ENCODE data around the gene CCDC82. TPM values are rescaled to one million over a fixed set of nuclear protein-coding genes. Genes with fewer than 3 reads are reported as not detected.

CCDC82 gene
- polyA plus RNA-seq, 1 experiment = 4.6 TPM

GRCh38 chr11:96314326-96315020 is 75.2 kb downstream of the CCDC82 start:
- POLR2A ChIA-PET = no interaction called here
- TF ChIP-seq, protein P1, sequence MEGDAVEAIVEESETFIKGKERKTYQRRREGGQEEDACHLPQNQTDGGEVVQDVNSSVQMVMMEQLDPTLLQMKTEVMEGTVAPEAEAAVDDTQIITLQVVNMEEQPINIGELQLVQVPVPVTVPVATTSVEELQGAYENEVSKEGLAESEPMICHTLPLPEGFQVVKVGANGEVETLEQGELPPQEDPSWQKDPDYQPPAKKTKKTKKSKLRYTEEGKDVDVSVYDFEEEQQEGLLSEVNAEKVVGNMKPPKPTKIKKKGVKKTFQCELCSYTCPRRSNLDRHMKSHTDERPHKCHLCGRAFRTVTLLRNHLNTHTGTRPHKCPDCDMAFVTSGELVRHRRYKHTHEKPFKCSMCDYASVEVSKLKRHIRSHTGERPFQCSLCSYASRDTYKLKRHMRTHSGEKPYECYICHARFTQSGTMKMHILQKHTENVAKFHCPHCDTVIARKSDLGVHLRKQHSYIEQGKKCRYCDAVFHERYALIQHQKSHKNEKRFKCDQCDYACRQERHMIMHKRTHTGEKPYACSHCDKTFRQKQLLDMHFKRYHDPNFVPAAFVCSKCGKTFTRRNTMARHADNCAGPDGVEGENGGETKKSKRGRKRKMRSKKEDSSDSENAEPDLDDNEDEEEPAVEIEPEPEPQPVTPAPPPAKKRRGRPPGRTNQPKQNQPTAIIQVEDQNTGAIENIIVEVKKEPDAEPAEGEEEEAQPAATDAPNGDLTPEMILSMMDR (IDR thresholded peaks at IDR 0.05; ENCODE audit: insufficient read depth, low read depth, low read length) = no peak
- DNase-seq (ENCODE audit: low read depth) = no peak
- Histone ChIP-seq H3K36me3 (ENCODE audit: control insufficient read depth, insufficient read depth, low read length) (no peaks in the 10 kb centered on the region), H3K27me3 (ENCODE audit: control insufficient read depth, insufficient read depth, low read length) (no peaks in the 10 kb centered on the region), H3K4me3 (ENCODE audit: low read depth, low read length) (no peak overlapping the region)
- CTCF ChIA-PET = no interaction called here

GRCh38 chr11:96313163-96313562 is 76.5 kb downstream of the CCDC82 start:
- Histone ChIP-seq H3K4me3 (ENCODE audit: low read depth, low read length) (no peak overlapping the region), H3K27me3 (ENCODE audit: control insufficient read depth, insufficient read depth, low read length) (no peaks in the 10 kb centered on the region), H3K36me3 (ENCODE audit: control insufficient read depth, insufficient read depth, low read length) (no peaks in the 10 kb centered on the region)
- CTCF ChIA-PET = interaction anchor here (2.9 kb wide), 1 partner anchor 29 kb away, joined by 18 read pairs; the partner anchor contains the start of gene MAML2
- DNase-seq (ENCODE audit: low read depth) = no peak
- TF ChIP-seq, protein P1 (IDR thresholded peaks at IDR 0.05; ENCODE audit: insufficient read depth, low read depth, low read length) = no peak
- POLR2A ChIA-PET = no interaction called here

DNA sequence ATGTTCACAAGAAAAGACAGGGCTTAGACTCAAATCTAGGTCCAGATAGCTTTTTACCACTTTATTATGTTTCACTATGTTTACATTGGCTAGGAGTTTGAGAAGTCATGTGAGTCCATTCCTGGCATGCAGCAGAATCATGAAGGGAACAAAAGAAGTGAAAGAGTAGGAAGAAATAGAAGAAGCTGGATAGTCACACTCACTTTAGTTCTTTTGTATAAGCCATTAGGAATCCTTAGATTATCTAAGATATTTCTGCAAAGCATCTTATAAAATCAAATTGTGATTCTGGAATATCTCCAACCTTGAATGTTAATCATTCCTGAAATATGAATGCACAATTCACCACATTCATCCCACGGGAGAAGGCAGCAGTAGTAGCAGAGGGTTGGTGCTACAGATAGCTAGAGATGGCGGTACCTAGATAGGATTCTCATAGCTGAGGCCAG is 78.6 kb downstream of the CCDC82 start:
- H3K36me3 ChIP-seq (ENCODE audit: control insufficient read depth, insufficient read depth, low read length) = no peaks in the 10 kb centered on the region
- ChIA-PET CTCF (interaction anchor here (1.1 to 2.9 kb wide), 3 partner anchors 27 to 48 kb away, joined by 3 to 18 read pairs (median 4); partner anchors contain the start of gene MAML2), POLR2A (no interaction called here)
- TF ChIP-seq, protein P1 (IDR thresholded peaks at IDR 0.05; ENCODE audit: insufficient read depth, low read depth, low read length) = no peak
- no peak for DNase-seq (ENCODE audit: low read depth)
- no peaks in the 10 kb centered on the region for H3K27me3 ChIP-seq (ENCODE audit: control insufficient read depth, insufficient read depth, low read length)
- H3K4me3 ChIP-seq (ENCODE audit: low read depth, low read length) = no peak overlapping the region

GRCh38 chr11:96310236-96310635 is 79.5 kb downstream of the CCDC82 start:
- Histone ChIP-seq H3K36me3 (ENCODE audit: control insufficient read depth, insufficient read depth, low read length) (no peaks in the 10 kb centered on the region), H3K4me3 (ENCODE audit: low read depth, low read length) (no peak overlapping the region), H3K27me3 (ENCODE audit: control insufficient read depth, insufficient read depth, low read length) (no peaks in the 10 kb centered on the region)
- TF ChIP-seq, protein P1 (IDR thresholded peaks at IDR 0.05; ENCODE audit: insufficient read depth, low read depth, low read length) = no peak
- POLR2A ChIA-PET = no interaction called here
- CTCF ChIA-PET = interaction anchor here (1.1 to 2.9 kb wide), 3 partner anchors 28 to 47 kb away, joined by 3 to 18 read pairs (median 4); partner anchors contain the start of gene MAML2
- no peak for DNase-seq (ENCODE audit: low read depth)

DNA sequence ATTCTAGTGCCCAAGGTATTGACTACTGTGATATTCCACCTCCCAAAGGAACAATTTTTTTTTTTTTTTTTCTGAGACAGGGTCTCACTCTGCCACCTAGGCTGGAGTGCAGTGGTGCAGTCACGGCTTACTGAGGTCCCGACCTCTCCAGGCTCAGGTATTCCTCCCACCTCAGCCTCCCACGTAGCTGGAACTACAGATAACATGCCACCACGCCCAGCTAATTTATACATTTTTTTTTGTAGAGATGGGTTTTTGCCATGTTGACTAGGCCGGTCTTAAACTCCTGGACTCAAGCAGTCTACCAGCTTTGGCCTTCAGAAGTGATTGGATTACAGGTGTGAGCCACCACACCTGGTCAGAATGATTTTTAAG is 80.1 kb downstream of the CCDC82 start:
- H3K36me3 ChIP-seq (ENCODE audit: control insufficient read depth, insufficient read depth, low read length) = no peaks in the 10 kb centered on the region
- H3K4me3 ChIP-seq (ENCODE audit: low read depth, low read length) = no peak overlapping the region
- TF ChIP-seq, protein P1 (IDR thresholded peaks at IDR 0.05; ENCODE audit: insufficient read depth, low read depth, low read length) = no peak
- ChIA-PET CTCF (interaction anchor here (0.6 kb wide), 1 partner anchor 27 kb away, joined by 4 read pairs; no protein-coding TSS in a partner anchor), POLR2A (no interaction called here)
- no peak for DNase-seq (ENCODE audit: low read depth)
- no peaks in the 10 kb centered on the region for H3K27me3 ChIP-seq (ENCODE audit: control insufficient read depth, insufficient read depth, low read length)

Data from BJ (cell line).